ENCODE data around the gene ZNF189. TPM values are rescaled to one million over a fixed set of nuclear protein-coding genes. Genes with fewer than 3 reads are reported as not detected.

The ZNF189 gene
- polyA plus RNA-seq, 3 donors = 0.72 to 1.8 (median 1.2) TPM

DNA sequence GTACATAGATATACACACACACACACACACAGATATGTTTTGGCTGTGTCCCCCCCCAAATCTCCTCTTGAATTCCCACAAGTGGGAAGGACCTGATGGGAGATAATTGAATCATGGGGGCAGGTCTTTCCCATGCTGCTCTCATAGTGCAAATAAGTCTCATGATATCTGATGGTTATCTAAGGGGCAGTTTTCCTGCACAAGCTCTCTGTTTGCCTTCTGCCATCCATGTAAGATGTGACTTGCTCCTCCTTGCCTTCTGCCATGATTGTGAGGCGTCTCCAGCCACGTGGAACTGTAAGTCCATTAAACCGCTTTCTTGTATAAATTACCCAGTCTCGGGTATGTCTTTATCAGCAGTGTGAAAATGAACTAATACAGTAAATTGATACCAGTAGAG is 52.8 kb downstream of the ZNF189 start:
- peaks cover 28 to 34% of the 10 kb centered on the region in 2 donors for H3K27me3 ChIP-seq (ENCODE audit: control insufficient read depth in 2 of 2, insufficient read depth in 2 of 2, low read length in 2 of 2)
- H2AFZ ChIP-seq (ENCODE audit: insufficient read depth, low read depth, low read length, poor library complexity, severe bottlenecking) = no peak overlapping the region
- Mint-ChIP-seq H3K4me1 (peaks cover 11% of the 10 kb centered on the region), H3K27me3 (ENCODE audit: low read depth in 3 of 3) (peaks cover 29 to 36% (median 32%) of the 10 kb centered on the region in 3 donors), H3K36me3 (peaks cover 0 to 4% of the 10 kb centered on the region in 2 donors), H3K27ac (no peak overlapping the region), H3K4me3 (no peak overlapping the region), H3K9me3 (peaks cover 7 to 27% (median 12%) of the 10 kb centered on the region in 7 donors)
- peaks cover 5% of the 10 kb centered on the region in 2 donors for H3K9me3 ChIP-seq (replicated peaks in 1 of 2; ENCODE audit: control insufficient read depth in 1 of 2, insufficient read depth in 1 of 2, low read length in 2 of 2)
- no peak overlapping the region for H3K4me2 ChIP-seq (replicated peaks; ENCODE audit: extremely low read depth, low read length, poor library complexity, severe bottlenecking)
- 94% methylated on average over 3 of the region's 4 CpGs for WGBS (ENCODE audit: insufficient coverage)
- H3K9ac ChIP-seq (ENCODE audit: insufficient read depth, low read length, poor library complexity, severe bottlenecking) = no peak overlapping the region
- DNase-seq = no peak
- H3K4me1 ChIP-seq (ENCODE audit: control insufficient read depth in 1 of 2, insufficient read depth in 2 of 2, low read length in 2 of 2) = peaks cover 6 to 7% of the 10 kb centered on the region in 2 donors
- H3K4me3 ChIP-seq (replicated peaks in 1 of 3; ENCODE audit: low read depth in 2 of 3, low read length in 3 of 3) = no peak overlapping the region
- intact Hi-C loops (cut with micrococcal nuclease) = no loop called here
- TF ChIP-seq, protein P1, sequence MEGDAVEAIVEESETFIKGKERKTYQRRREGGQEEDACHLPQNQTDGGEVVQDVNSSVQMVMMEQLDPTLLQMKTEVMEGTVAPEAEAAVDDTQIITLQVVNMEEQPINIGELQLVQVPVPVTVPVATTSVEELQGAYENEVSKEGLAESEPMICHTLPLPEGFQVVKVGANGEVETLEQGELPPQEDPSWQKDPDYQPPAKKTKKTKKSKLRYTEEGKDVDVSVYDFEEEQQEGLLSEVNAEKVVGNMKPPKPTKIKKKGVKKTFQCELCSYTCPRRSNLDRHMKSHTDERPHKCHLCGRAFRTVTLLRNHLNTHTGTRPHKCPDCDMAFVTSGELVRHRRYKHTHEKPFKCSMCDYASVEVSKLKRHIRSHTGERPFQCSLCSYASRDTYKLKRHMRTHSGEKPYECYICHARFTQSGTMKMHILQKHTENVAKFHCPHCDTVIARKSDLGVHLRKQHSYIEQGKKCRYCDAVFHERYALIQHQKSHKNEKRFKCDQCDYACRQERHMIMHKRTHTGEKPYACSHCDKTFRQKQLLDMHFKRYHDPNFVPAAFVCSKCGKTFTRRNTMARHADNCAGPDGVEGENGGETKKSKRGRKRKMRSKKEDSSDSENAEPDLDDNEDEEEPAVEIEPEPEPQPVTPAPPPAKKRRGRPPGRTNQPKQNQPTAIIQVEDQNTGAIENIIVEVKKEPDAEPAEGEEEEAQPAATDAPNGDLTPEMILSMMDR (IDR thresholded peaks at IDR 0.05) = no peak
- no peaks in the 10 kb centered on the region for H3K36me3 ChIP-seq (replicated peaks in 1 of 2; ENCODE audit: control insufficient read depth in 1 of 2, insufficient read depth in 2 of 2, low read length in 2 of 2)
- H3K79me2 ChIP-seq (ENCODE audit: insufficient read depth, low read length) = no peaks in the 10 kb centered on the region
- H4K20me1 ChIP-seq (ENCODE audit: insufficient read depth, low read length) = no peaks in the 10 kb centered on the region
- no peak overlapping the region for H3K27ac ChIP-seq (ENCODE audit: low read depth in 1 of 2, low read length in 2 of 2)

DNA sequence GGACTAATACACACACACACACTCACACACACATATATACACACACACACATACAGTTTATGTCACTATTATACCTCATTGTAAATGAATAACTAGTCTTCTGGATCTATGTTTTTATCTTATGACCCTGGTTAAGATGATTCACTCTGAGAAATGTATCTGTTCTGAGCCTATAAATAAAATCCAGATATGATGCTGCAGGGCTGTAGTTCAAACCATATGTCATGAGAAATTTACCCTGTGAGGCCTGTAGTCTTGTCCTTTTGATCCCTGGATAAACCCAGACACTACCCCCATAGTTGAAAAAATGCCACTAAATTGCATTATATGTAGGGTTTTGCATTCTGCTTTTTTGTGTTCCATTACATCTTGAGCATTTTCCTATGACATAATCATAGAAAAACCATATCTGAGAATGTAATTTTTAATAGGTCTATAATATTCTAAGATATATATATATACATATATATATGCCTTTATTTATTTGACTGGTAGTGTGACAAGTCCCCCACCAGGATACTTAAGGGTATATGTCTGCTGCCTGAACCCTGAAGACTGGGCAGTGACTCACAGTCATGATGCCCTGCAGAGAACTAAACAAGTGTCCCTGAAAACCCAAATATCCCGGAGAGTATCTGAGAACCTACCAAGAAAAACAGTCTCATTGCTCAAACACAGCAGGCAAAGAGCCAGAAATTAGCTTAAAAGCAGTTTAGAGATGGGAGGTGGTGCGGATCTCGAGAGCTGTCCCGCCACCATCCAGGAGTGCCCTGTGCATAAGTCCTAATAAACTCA is 55.3 kb downstream of the ZNF189 start:
- peaks cover 5% of the 10 kb centered on the region in 2 donors for H3K9me3 ChIP-seq (replicated peaks in 1 of 2; ENCODE audit: control insufficient read depth in 1 of 2, insufficient read depth in 1 of 2, low read length in 2 of 2)
- H3K79me2 ChIP-seq (ENCODE audit: insufficient read depth, low read length) = no peaks in the 10 kb centered on the region
- Mint-ChIP-seq H3K4me3 (no peak overlapping the region), H3K4me1 (peaks cover 5% of the 10 kb centered on the region), H3K36me3 (no peaks in the 10 kb centered on the region), H3K27ac (no peak overlapping the region), H3K27me3 (ENCODE audit: low read depth in 3 of 3) (peaks cover 22 to 25% (median 23%) of the 10 kb centered on the region in 3 donors), H3K9me3 (peaks cover 7 to 27% (median 10%) of the 10 kb centered on the region in 7 donors)
- intact Hi-C loops (cut with micrococcal nuclease) = no loop called here
- peaks cover 4 to 5% of the 10 kb centered on the region in 2 donors for H3K4me1 ChIP-seq (ENCODE audit: control insufficient read depth in 1 of 2, insufficient read depth in 2 of 2, low read length in 2 of 2)
- H3K36me3 ChIP-seq (replicated peaks in 1 of 2; ENCODE audit: control insufficient read depth in 1 of 2, insufficient read depth in 2 of 2, low read length in 2 of 2) = no peaks in the 10 kb centered on the region
- H3K4me3 ChIP-seq (replicated peaks in 1 of 3; ENCODE audit: low read depth in 2 of 3, low read length in 3 of 3) = no peak overlapping the region
- no CpG with 5 or more reads among the region's 4 CpGs for WGBS (ENCODE audit: insufficient coverage)
- H4K20me1 ChIP-seq (ENCODE audit: insufficient read depth, low read length) = no peaks in the 10 kb centered on the region
- DNase-seq = no peak
- H3K4me2 ChIP-seq (replicated peaks; ENCODE audit: extremely low read depth, low read length, poor library complexity, severe bottlenecking) = no peak overlapping the region
- H2AFZ ChIP-seq (ENCODE audit: insufficient read depth, low read depth, low read length, poor library complexity, severe bottlenecking) = no peak overlapping the region
- H3K9ac ChIP-seq (ENCODE audit: insufficient read depth, low read length, poor library complexity, severe bottlenecking) = no peak overlapping the region
- TF ChIP-seq, protein P1 (IDR thresholded peaks at IDR 0.05) = no peak
- H3K27ac ChIP-seq (ENCODE audit: low read depth in 1 of 2, low read length in 2 of 2) = no peak overlapping the region
- H3K27me3 ChIP-seq (ENCODE audit: control insufficient read depth in 2 of 2, insufficient read depth in 2 of 2, low read length in 2 of 2) = peaks cover 21 to 24% of the 10 kb centered on the region in 2 donors

Data from CD14-positive monocyte (primary cell).